Activated naive CD4-positive, alpha-beta T cell (primary cell): Measurements from ENCODE around the gene L3MBTL3.
"Not testable (repeated sequence)": the region's sequence is repeated elsewhere in the genome, so short reads cannot be mapped to it uniquely, and the experiment has no call there.

Experiments used
- DNase-seq, 4 experiments: peaks; one replicate each; lab custom pipeline; 2025; lab: John Stamatoyannopoulos, UW

The L3MBTL3 gene

GRCh38 chr6:130138909-130139242, 120.5 kb downstream of the L3MBTL3 start:
- no peak for DNase-seq

DNA sequence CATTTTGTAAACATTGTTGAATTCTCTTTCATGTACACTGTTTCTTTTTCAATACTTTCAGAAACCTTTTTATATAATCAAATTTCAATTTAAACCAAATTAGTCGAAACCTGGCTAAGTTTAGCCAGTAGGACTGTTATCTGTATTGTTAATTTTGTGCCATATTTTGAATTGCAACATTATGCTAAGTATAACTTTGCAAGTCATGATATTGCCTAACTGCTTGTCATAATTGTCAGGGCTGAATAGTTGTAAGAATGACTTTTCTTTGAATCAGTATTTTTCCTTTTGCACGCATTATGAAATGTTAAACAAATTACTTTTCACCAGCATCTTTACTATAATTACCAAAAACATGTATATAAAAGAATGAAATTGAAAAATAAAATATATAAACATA, 121.7 kb downstream of the L3MBTL3 start:
- DNase-seq = no peak

DNA sequence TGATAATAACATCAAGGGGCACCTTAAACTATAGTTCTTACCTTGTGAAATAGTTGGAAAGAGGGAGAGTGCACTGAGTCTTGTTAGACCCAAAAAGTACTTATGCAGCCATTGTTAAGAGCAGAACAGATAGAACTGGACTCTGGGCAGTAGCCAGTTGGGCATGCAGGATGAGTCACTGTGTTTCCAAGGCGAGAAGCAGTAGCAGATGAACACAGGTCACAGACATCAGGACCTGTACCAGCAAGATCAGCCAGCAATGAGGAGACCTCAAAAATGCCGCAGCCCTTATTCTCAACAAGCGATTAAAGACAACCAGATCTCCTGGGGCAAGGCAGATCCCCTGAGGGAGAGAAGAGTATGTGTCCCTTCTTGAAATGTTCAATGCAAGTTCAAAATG, 125.3 kb downstream of the L3MBTL3 start:
- DNase-seq = no peak

DNA sequence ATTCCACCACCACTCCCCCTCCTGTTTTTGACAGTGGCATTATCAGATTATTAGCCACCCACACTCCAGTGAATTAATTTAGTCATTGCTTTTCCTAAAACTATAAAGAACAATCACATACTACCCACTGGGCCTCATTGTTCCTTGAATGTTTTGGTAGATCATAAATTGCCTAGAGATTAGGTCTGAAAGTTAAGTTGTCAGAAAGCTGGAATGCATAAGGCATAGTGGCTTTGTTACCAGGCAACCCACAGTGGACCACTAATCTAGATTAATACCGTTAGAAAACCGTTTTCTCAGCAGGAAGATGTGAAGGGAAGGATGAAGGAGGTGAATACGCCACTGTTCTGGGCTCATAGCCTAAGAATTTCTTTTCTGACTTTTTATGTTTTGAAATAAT, 128.7 kb downstream of the L3MBTL3 start:
- no peak for DNase-seq

- DNase-seq = no peak
Observed at GRCh38 chr6:130148181-130148580, 129.8 kb downstream of the L3MBTL3 start.

- DNase-seq = not testable (repeated sequence)
Observed at GRCh38 chr6:130149016-130149415, 130.6 kb downstream of the L3MBTL3 start.

DNA sequence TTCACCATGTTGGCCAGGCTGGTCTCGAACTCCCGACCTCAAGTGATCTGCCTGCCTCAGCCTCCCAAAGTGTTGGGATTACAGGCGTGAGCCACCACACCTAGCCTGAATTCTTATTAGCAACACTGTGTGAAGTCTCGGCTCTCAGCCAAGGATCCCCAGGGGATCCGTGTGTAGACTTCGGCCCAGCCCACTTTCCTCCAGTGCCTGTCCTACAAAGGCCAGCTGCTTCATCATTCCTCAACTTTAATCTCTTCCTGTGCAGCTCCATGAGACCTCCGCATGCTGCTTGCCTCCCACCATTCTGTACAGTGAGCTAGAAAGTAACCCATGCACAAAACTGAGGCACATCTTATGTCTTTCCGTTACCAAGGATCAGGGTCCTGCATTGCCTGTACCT, 132.5 kb downstream of the L3MBTL3 start:
- DNase-seq = no peak

GRCh38 chr6:130152908-130153510, 134.6 kb downstream of the L3MBTL3 start:
- no peak for DNase-seq

GRCh38 chr6:130156908-130157307, 138.5 kb downstream of the L3MBTL3 start:
- no peak for DNase-seq

GRCh38 chr6:130158056-130158455, 139.7 kb downstream of the L3MBTL3 start:
- DNase-seq = no peak

- no peak for DNase-seq
Observed at GRCh38 chr6:130158548-130158947, 140.2 kb downstream of the L3MBTL3 start.

GRCh38 chr6:130159956-130160355, 141.6 kb downstream of the L3MBTL3 start:
- DNase-seq = no peak

GRCh38 chr6:130161683-130162404, 143.5 kb downstream of the L3MBTL3 start:
- DNase-seq = no peak

DNA sequence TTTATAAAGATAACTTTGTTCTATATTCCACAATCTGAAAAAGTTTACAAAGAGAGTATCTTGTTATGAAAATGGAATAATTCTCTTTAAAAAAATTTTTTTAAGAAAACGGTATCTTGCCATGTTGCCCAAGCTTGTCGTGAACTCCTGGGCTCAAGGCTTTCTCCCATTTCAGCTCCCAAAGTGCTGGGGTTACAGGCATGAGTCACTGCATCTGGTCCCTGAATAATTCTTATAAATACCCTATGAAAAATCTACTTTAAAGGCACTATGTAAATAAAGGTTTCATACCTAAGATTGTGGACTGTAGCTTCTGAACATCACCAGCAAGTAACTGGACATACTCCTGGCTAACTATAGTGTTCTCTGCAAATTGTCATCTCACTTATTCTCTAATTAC, 144.0 kb downstream of the L3MBTL3 start:
- DNase-seq = no peak

DNA sequence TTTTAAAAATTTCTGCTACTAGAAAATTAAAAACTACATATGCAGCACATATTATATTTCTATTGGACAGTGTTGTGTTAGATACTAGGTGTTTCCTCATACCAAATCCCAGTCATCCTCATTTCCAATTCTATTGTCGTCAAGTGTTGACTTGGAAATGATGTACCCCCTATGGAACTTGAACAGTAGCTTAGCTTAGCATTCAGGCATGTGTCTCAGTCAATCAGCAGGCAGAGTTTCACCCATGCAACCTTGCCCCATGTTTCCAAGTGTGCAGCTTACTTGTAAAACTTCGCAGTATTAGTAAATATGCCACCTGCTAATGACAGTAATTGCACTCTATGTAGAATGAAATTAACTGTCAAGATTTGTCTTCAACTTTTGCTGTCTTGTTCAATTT, 144.9 kb downstream of the L3MBTL3 start:
- no peak for DNase-seq

- no peak for DNase-seq
Observed at GRCh38 chr6:130164251-130164650, 145.9 kb downstream of the L3MBTL3 start.

- no peak for DNase-seq
Observed at GRCh38 chr6:130167655-130168054, 149.3 kb downstream of the L3MBTL3 start.

- DNase-seq = not testable (repeated sequence)
Observed at GRCh38 chr6:130170160-130170559, 151.8 kb downstream of the L3MBTL3 start.

- DNase-seq = not testable (repeated sequence)
Observed at GRCh38 chr6:130173377-130174004, 155.1 kb downstream of the L3MBTL3 start.

DNA sequence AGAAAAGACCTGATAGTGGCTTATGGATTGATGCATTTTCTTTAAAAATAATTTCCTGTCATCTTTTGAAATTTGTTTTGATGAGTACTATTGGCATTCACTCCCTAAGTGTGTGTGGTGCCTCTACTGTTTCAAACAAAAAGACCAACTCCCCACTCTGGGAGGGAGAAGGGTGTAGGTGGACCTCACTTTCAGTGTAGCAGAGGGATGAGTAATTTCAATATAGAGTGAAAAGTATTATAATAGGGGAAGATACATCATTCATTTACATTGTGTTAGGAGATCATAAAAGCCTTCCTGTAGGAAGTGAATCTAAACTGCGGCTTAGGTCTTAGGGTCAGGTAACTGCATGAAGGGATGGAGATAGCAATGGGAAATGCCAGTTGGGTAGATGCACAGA, 158.0 kb downstream of the L3MBTL3 start:
- no peak for DNase-seq

GRCh38 chr6:130178692-130179091, 160.3 kb downstream of the L3MBTL3 start:
- no peak for DNase-seq

- no peak for DNase-seq
Observed at GRCh38 chr6:130182466-130182865, 164.1 kb downstream of the L3MBTL3 start.
